Adipocyte (in vitro differentiated cells): Measurements from ENCODE around the gene ASTN1.

Experiments used
- DNase-seq: peaks from one replicate; pipeline ENCODE4 v3.0.0-alpha.2; 2015; ENCODE audit warnings: low read depth
- H3K27me3 ChIP-seq: replicated peaks from 2 replicates; pipeline ENCODE4 v1.7.0; 2013; ENCODE audit warnings: mild to moderate bottlenecking, low read length, moderate library complexity; ENCODE audit not compliant: control insufficient read depth, insufficient read depth
- H3K36me3 ChIP-seq: 2 replicates; pipeline ENCODE4 v1.7.0; 2013; ENCODE audit warnings: low read length, mild to moderate bottlenecking, moderate library complexity; ENCODE audit not compliant: control insufficient read depth, insufficient read depth, severe bottlenecking
- H3K4me1 ChIP-seq: 2 replicates; pipeline ENCODE4 v1.7.0; 2013; ENCODE audit warnings: mild to moderate bottlenecking, low read length, moderate library complexity; ENCODE audit not compliant: control insufficient read depth, insufficient read depth
- H3K4me3 ChIP-seq: 2 replicates; pipeline ENCODE4 v1.7.0; 2013; ENCODE audit warnings: mild to moderate bottlenecking, low read length, moderate library complexity
- H3K9ac ChIP-seq: 2 replicates; pipeline ENCODE4 v1.7.0; 2013; ENCODE audit warnings: mild to moderate bottlenecking, low read length, moderate library complexity
- H3K9me3 ChIP-seq: 2 replicates; pipeline ENCODE4 v1.7.0; 2013; ENCODE audit warnings: mild to moderate bottlenecking, low read length, moderate library complexity; ENCODE audit not compliant: control insufficient read depth

ASTN1 gene

GRCh38 chr1:176866011-176866714 is 298.3 kb downstream of the ASTN1 start:
- Histone ChIP-seq H3K36me3 (no peaks in the 10 kb centered on the region), H3K9me3 (no peaks in the 10 kb centered on the region), H3K27me3 (no peaks in the 10 kb centered on the region), H3K4me3 (no peak overlapping the region), H3K9ac (no peak overlapping the region), H3K4me1 (no peaks in the 10 kb centered on the region)
- no peak for DNase-seq

DNA sequence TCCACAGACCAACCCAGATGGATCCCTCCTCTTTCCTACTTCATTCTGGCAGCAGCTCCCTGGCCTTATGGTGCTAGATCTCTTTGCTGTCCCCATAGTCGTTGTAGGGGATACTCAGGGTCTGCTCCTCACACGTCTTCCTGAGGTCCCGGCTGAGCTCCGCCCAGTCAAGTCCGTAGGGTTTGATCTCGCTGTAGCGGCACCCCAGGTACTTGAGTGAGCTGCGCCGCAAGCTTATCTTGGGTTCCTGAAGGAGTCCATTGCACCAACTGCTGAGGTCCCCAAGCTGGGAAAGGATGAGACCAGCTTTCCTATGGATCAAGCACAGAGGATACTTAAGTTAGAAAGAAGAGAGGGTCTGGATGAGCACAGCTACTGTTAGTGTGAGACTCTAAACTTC is 300.3 kb downstream of the ASTN1 start:
- H3K9me3 ChIP-seq, result no peaks in the 10 kb centered on the region
- H3K4me3 ChIP-seq, result no peak overlapping the region
- no peaks in the 10 kb centered on the region for H3K27me3 ChIP-seq
- H3K4me1 ChIP-seq, result no peaks in the 10 kb centered on the region
- no peaks in the 10 kb centered on the region for H3K36me3 ChIP-seq
- no peak for DNase-seq
- no peak overlapping the region for H3K9ac ChIP-seq

DNA sequence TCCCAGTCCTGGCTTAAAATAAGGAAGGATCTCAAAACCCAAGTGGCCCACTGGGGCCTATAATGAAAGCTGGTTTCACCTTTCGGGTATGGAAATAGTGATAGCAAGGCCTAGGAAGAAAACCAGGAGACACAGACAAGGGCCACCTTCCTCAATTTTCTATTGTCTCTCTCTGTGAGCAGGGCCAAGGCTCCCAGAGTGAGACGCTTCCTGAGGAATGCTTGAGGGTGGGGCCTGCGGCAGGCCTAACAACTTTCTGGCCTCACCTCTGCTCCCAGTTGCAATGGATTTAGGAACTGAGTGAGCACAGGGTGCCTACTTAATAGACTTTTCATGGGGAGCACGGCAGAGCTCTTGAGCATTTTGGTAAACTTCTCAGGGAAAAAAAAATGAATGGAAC is 300.9 kb downstream of the ASTN1 start:
- peaks cover under 1% of the 10 kb centered on the region for H3K4me1 ChIP-seq
- no peak overlapping the region for H3K9ac ChIP-seq
- no peak overlapping the region for H3K4me3 ChIP-seq
- no peaks in the 10 kb centered on the region for H3K27me3 ChIP-seq
- no peak for DNase-seq
- H3K36me3 ChIP-seq, result no peaks in the 10 kb centered on the region
- H3K9me3 ChIP-seq, result no peaks in the 10 kb centered on the region

DNA sequence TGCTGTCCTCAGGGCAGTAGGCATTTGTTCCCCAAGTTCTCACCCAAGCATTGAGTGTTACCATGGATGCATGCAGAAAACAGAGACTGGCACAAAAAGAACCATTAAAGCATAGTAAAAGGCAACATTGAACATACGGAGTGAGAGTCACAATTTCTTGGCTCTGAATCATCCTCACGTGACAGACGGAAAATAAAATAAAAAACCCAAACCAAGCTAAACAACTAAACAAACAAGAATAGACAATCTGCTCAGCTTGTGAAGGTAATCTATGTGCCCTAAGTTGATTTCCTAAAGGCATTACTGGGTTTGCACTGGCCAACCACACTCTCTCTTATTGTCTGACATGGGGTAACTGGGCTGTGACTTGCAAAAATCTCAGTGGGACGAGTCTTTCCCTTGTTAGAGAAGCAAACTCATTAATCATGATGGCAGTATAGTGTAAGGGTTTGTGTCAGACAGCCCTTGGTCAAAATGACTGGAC is 306.0 kb downstream of the ASTN1 start:
- no peaks in the 10 kb centered on the region for H3K9me3 ChIP-seq
- no peaks in the 10 kb centered on the region for H3K27me3 ChIP-seq
- H3K4me3 ChIP-seq, result no peak overlapping the region
- peaks cover 18% of the 10 kb centered on the region for H3K4me1 ChIP-seq
- H3K36me3 ChIP-seq, result no peaks in the 10 kb centered on the region
- H3K9ac ChIP-seq, result no peak overlapping the region
- no peak for DNase-seq

DNA sequence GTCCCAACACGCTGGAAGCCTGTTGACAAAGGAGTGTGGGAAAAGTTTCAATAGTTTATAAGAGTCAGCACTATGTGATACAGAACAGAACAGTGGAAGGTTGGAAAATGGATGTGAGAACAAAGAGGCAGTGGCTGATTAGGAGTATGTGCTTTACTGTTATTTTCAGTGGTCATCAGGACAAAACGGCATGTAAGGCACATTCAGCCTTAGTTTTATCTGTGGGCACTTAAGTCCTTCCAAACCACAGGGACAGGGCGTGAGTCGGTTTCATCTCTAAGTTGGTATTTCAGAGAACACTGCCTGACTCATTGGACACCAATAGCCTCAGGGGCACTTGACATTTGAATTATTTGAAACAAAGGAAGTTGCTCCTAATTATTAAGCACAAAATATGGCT is 306.9 kb downstream of the ASTN1 start:
- H3K9me3 ChIP-seq, result no peaks in the 10 kb centered on the region
- H3K9ac ChIP-seq, result no peak overlapping the region
- no peaks in the 10 kb centered on the region for H3K36me3 ChIP-seq
- DNase-seq, result no peak
- H3K27me3 ChIP-seq, result no peaks in the 10 kb centered on the region
- peaks cover 18% of the 10 kb centered on the region for H3K4me1 ChIP-seq
- H3K4me3 ChIP-seq, result no peak overlapping the region

GRCh38 chr1:176854758-176855745 is 309.5 kb downstream of the ASTN1 start:
- Histone ChIP-seq H3K9me3 (no peaks in the 10 kb centered on the region), H3K4me1 (peaks cover 18% of the 10 kb centered on the region), H3K9ac (no peak overlapping the region), H3K4me3 (no peak overlapping the region), H3K27me3 (peaks cover 6% of the 10 kb centered on the region), H3K36me3 (no peaks in the 10 kb centered on the region)
- no peak for DNase-seq

- H3K4me1 ChIP-seq, result peaks cover 18% of the 10 kb centered on the region
- no peak for DNase-seq
- H3K4me3 ChIP-seq, result no peak overlapping the region
- H3K36me3 ChIP-seq, result no peaks in the 10 kb centered on the region
- H3K9ac ChIP-seq, result no peak overlapping the region
- H3K9me3 ChIP-seq, result no peaks in the 10 kb centered on the region
- H3K27me3 ChIP-seq, result peaks cover 6% of the 10 kb centered on the region
Observed at GRCh38 chr1:176854121-176854520, 310.4 kb downstream of the ASTN1 start.

GRCh38 chr1:176853503-176853902 is 311.0 kb downstream of the ASTN1 start:
- Histone ChIP-seq H3K4me1 (peaks cover 16% of the 10 kb centered on the region), H3K4me3 (no peak overlapping the region), H3K9ac (no peak overlapping the region), H3K36me3 (no peaks in the 10 kb centered on the region), H3K9me3 (no peaks in the 10 kb centered on the region), H3K27me3 (peaks cover 6% of the 10 kb centered on the region)
- DNase-seq, result no peak

- Histone ChIP-seq H3K27me3 (peaks cover 6% of the 10 kb centered on the region), H3K4me3 (no peak overlapping the region), H3K4me1 (peaks cover 6% of the 10 kb centered on the region)
Observed at GRCh38 chr1:176852124-176852523, 312.4 kb downstream of the ASTN1 start.

GRCh38 chr1:176850871-176851270 is 313.6 kb downstream of the ASTN1 start:
- no peaks in the 10 kb centered on the region for H3K9me3 ChIP-seq
- no peak overlapping the region for H3K9ac ChIP-seq
- H3K4me3 ChIP-seq, result no peak overlapping the region
- no peak for DNase-seq
- H3K36me3 ChIP-seq, result no peaks in the 10 kb centered on the region
- peaks cover 6% of the 10 kb centered on the region for H3K27me3 ChIP-seq
- peaks cover 12% of the 10 kb centered on the region for H3K4me1 ChIP-seq

More at GRCh38 chr1:176852124-176852523, 312.4 kb downstream of the ASTN1 start:
- Histone ChIP-seq H3K9me3 (no peaks in the 10 kb centered on the region), H3K9ac (no peak overlapping the region), H3K36me3 (no peaks in the 10 kb centered on the region)
- DNase-seq, result no peak

GRCh38 chr1:176849281-176849680 is 315.2 kb downstream of the ASTN1 start:
- Histone ChIP-seq H3K4me1 (peaks cover 13% of the 10 kb centered on the region), H3K9me3 (no peaks in the 10 kb centered on the region), H3K9ac (no peak overlapping the region), H3K27me3 (peaks cover 6% of the 10 kb centered on the region), H3K36me3 (no peaks in the 10 kb centered on the region), H3K4me3 (no peak overlapping the region)
- no peak for DNase-seq
